ENCODE results near the gene PELI3. TPM values are rescaled to one million over a fixed set of nuclear protein-coding genes. Genes with fewer than 3 reads are reported as not detected.
"Not testable (repeated sequence)": the region's sequence is repeated elsewhere in the genome, so short reads cannot be mapped to it uniquely, and the experiment has no call there.

The PELI3 gene
- total RNA-seq, 1 experiment from 2014 or later = 21.1 TPM

- no peaks in the 10 kb centered on the region for H3K36me3 ChIP-seq (ENCODE audit: control insufficient read depth, insufficient read depth, low read length)
- H3K4me3 ChIP-seq (ENCODE audit: low read depth, low read length) = no peak overlapping the region
- no TSS peak for BruUV-seq (replicated peaks)
- H3K4me1 Mint-ChIP-seq (ENCODE audit: low read depth, unreplicated experiment) = peaks cover 24% of the 10 kb centered on the region
- H3K4me3 Mint-ChIP-seq (ENCODE audit: unreplicated experiment) = no peak overlapping the region
- no peak for TF ChIP-seq CTCF (IDR thresholded peaks at IDR 0.05; ENCODE audit: insufficient read depth in 1 of 2, low read depth in 1 of 2, low read length in 1 of 2, severe bottlenecking in 1 of 2, unreplicated experiment in 1 of 2)
- H3K4me1 ChIP-seq = peaks cover 22% of the 10 kb centered on the region
- CTCF ChIA-PET = interaction anchor here (0.9 kb wide), 1 partner anchor 23 kb away, joined by 4 read pairs; the partner anchor contains the start of gene MRPL11
- H3K9me3 Mint-ChIP-seq (ENCODE audit: unreplicated experiment) = peaks cover 17% of the 10 kb centered on the region
- H3K27me3 ChIP-seq (replicated peaks; ENCODE audit: control insufficient read depth, insufficient read depth, low read length) = no peaks in the 10 kb centered on the region
- no peaks in the 10 kb centered on the region for H3K27me3 Mint-ChIP-seq (ENCODE audit: insufficient read depth, unreplicated experiment)
- POLR2A ChIA-PET = no interaction called here
- peaks cover 4% of the 10 kb centered on the region; the same call in 1 of the 2 replicates for H3K9me3 ChIP-seq
- no peak for DNase-seq
- intact Hi-C loops (cut with micrococcal nuclease; ENCODE audit: unreplicated experiment) = no loop called here
- H3K27ac Mint-ChIP-seq (ENCODE audit: unreplicated experiment) = no peak overlapping the region
- peaks cover 6% of the 10 kb centered on the region for H3K36me3 Mint-ChIP-seq (ENCODE audit: insufficient read depth, unreplicated experiment)
These were observed 4.7 kb upstream of the PELI3 start for GRCh38 chr11:66462010-66462409.

- H3K9me3 ChIP-seq = peaks cover 4% of the 10 kb centered on the region; the same call in 1 of the 2 replicates
- peaks cover 30% of the 10 kb centered on the region for H3K4me1 Mint-ChIP-seq (ENCODE audit: low read depth, unreplicated experiment)
- no peaks in the 10 kb centered on the region for H3K36me3 ChIP-seq (ENCODE audit: control insufficient read depth, insufficient read depth, low read length)
- peaks cover 6% of the 10 kb centered on the region for H3K36me3 Mint-ChIP-seq (ENCODE audit: insufficient read depth, unreplicated experiment)
- peaks cover 17% of the 10 kb centered on the region for H3K9me3 Mint-ChIP-seq (ENCODE audit: unreplicated experiment)
- no peak for TF ChIP-seq CTCF (IDR thresholded peaks at IDR 0.05; ENCODE audit: insufficient read depth in 1 of 2, low read depth in 1 of 2, low read length in 1 of 2, severe bottlenecking in 1 of 2, unreplicated experiment in 1 of 2)
- no peaks in the 10 kb centered on the region for H3K27me3 ChIP-seq (replicated peaks; ENCODE audit: control insufficient read depth, insufficient read depth, low read length)
- BruUV-seq (replicated peaks) = no TSS peak
- H3K27me3 Mint-ChIP-seq (ENCODE audit: insufficient read depth, unreplicated experiment) = no peaks in the 10 kb centered on the region
- no peak for DNase-seq
- H3K4me1 ChIP-seq = peaks cover 28% of the 10 kb centered on the region
- no peak overlapping the region for H3K4me3 ChIP-seq (ENCODE audit: low read depth, low read length)
- intact Hi-C loops (cut with micrococcal nuclease; ENCODE audit: unreplicated experiment) = no loop called here
- H3K4me3 Mint-ChIP-seq (ENCODE audit: unreplicated experiment) = no peak overlapping the region
- POLR2A ChIA-PET = no interaction called here
- no peak overlapping the region for H3K27ac Mint-ChIP-seq (ENCODE audit: unreplicated experiment)
- CTCF ChIA-PET = interaction anchor here (1.2 kb wide), 1 partner anchor 24 kb away, joined by 4 read pairs; the partner anchor contains the start of gene MRPL11
These were observed 3.8 kb upstream of the PELI3 start for GRCh38 chr11:66462911-66463310.

- H3K36me3 Mint-ChIP-seq (ENCODE audit: insufficient read depth, unreplicated experiment); intact Hi-C loops (cut with micrococcal nuclease; ENCODE audit: unreplicated experiment); H3K27me3 Mint-ChIP-seq (ENCODE audit: insufficient read depth, unreplicated experiment); H3K4me3 Mint-ChIP-seq (ENCODE audit: unreplicated experiment); DNase-seq; H3K27me3 ChIP-seq (replicated peaks; ENCODE audit: control insufficient read depth, insufficient read depth, low read length); BruUV-seq (replicated peaks); H3K36me3 ChIP-seq (ENCODE audit: control insufficient read depth, insufficient read depth, low read length); H3K9me3 ChIP-seq; H3K4me3 ChIP-seq (ENCODE audit: low read depth, low read length); H3K27ac Mint-ChIP-seq (ENCODE audit: unreplicated experiment): not testable (repeated sequence)
- Mint-ChIP-seq H3K4me1 (ENCODE audit: low read depth, unreplicated experiment) (peaks cover 22% of the 10 kb centered on the region), H3K9me3 (ENCODE audit: unreplicated experiment) (peaks cover 17% of the 10 kb centered on the region)
- H3K4me1 ChIP-seq = peaks cover 25% of the 10 kb centered on the region
- POLR2A ChIA-PET = interaction anchor here (3.1 kb wide), 1 partner anchor 15 kb away, joined by 98 read pairs; the partner anchor contains the start of gene DPP3
- CTCF ChIA-PET = interaction anchor here (0.7 kb wide), 1 partner anchor 211 kb away, joined by 4 read pairs; no protein-coding TSS in a partner anchor
These were observed 2.6 kb upstream of the PELI3 start for GRCh38 chr11:66464116-66464515.

Measured in Caco-2 (cell line).